GM12878 (cell line): ENCODE measurements around the gene HECTD2. TPM values are rescaled to one million over a fixed set of nuclear protein-coding genes. Genes with fewer than 3 reads are reported as not detected.

ENCODE experiments used
- ATAC-seq: fragments of 200-7000 bp; cut with Tn5 transposase; 3 replicates; pipeline ENCODE4 v1.9.1; 2020; ENCODE audit warnings: mild to moderate bottlenecking, moderate library complexity
- BruUV-seq: library from RNA; stranded (reverse); fragments of 400-500 nt; replicated peaks from 2 replicates; lab custom pipeline; 2021; lab: Mats Ljungman, UMichigan
- CTCF ChIA-PET: fragments of 300-600 bp; sonication (Branson Sonifier 250); formaldehyde crosslinking; extraction: SDS; loops from one replicate; lab custom pipeline; 2021; ENCODE audit warnings: inconsistent platforms; lab: Yijun Ruan, JAX
- POLR2A ChIA-PET: fragments of 350-600 bp; formaldehyde crosslinking; extraction: SDS; loops from one replicate; lab custom pipeline; 2021; ENCODE audit warnings: inconsistent platforms; lab: Charles Lee
- RAD21 ChIA-PET: fragments of 300-600 bp; sonication (Branson Sonifier 250); formaldehyde crosslinking; loops from one replicate; lab custom pipeline; 2023; ENCODE audit warnings: antibody characterized with exemption; ENCODE audit not compliant: unreplicated experiment; lab: Charles Lee
- SMC1A ChIA-PET: fragments of 300-600 bp; sonication (Branson Sonifier 250); formaldehyde crosslinking; loops from one replicate; lab custom pipeline; 2023; ENCODE audit not compliant: unreplicated experiment, uncharacterized antibody; lab: Charles Lee
- DNase-seq: peaks from one replicate; pipeline ENCODE4 v3.0.0-alpha.2; 2011; ENCODE audit warnings: low read depth, low spot score
- FAIRE-seq: peaks from 3 replicates; lab custom pipeline; 2011; peaks lifted over from hg19 to GRCh38; lab: Jason Lieb, UNC
- H2AFZ ChIP-seq: 2 replicates; pipeline ENCODE4 v1.6.0; 2011; ENCODE audit warnings: low read depth, low read length, control low read depth; ENCODE audit not compliant: control insufficient read depth
- H3K27ac ChIP-seq: 2 replicates; pipeline ENCODE4 v1.5.1; 2011; ENCODE audit warnings: control low read depth; ENCODE audit not compliant: control insufficient read depth, insufficient read depth
- H3K27me3 ChIP-seq, 2 experiments: replicated peaks in 1 of 2; 2 replicates each; pipeline versions ENCODE4 v1.6.0 to v1.6.1; 2011; ENCODE audit warnings: low read length in 1 of 2; ENCODE audit not compliant: control insufficient read depth in 2 of 2, insufficient read depth in 2 of 2
- H3K36me3 ChIP-seq, 2 experiments: 2 replicates each; pipeline ENCODE4 v1.5.1; 2011; ENCODE audit warnings: low read length in 1 of 2; ENCODE audit not compliant: control insufficient read depth in 2 of 2, insufficient read depth in 2 of 2
- H3K4me1 ChIP-seq: 2 replicates; pipeline ENCODE4 v1.6.1; 2011; ENCODE audit warnings: mild to moderate bottlenecking, low read length, moderate library complexity, mixed read lengths; ENCODE audit not compliant: control insufficient read depth, insufficient read depth
- H3K4me2 ChIP-seq: 2 replicates; pipeline ENCODE4 v1.6.0; 2011; ENCODE audit warnings: control low read depth; ENCODE audit not compliant: control insufficient read depth, insufficient read depth
- H3K4me3 ChIP-seq: fragments of 200-600 bp; sonication (generic); 2 replicates; pipeline ENCODE4 v1.5.1; 2016
- H3K79me2 ChIP-seq: 2 replicates; pipeline ENCODE4 v1.6.0; 2011; ENCODE audit warnings: low read length; ENCODE audit not compliant: control insufficient read depth, insufficient read depth
- H3K9ac ChIP-seq: 2 replicates; pipeline ENCODE4 v1.8.0; 2011; ENCODE audit warnings: low read length, control low read depth, mixed read lengths; ENCODE audit not compliant: control insufficient read depth, insufficient read depth
- H3K9me3 ChIP-seq: replicated peaks from 3 replicates; pipeline ENCODE4 v1.5.1; 2011; ENCODE audit warnings: mild to moderate bottlenecking, low read length; ENCODE audit not compliant: control insufficient read depth, insufficient read depth
- H4K20me1 ChIP-seq: 2 replicates; pipeline ENCODE4 v1.6.0; 2011; ENCODE audit not compliant: control insufficient read depth, insufficient read depth
- BRCA1 ChIP-seq: IDR thresholded peaks from 2 replicates; pipeline ENCODE4 v1.6.1; 2011; ENCODE audit warnings: low read depth, low read length, improper control_type of control experiment
- CHD1 ChIP-seq: IDR thresholded peaks from 2 replicates; pipeline ENCODE4 v1.6.1; 2012; ENCODE audit warnings: low read depth, low read length, improper control_type of control experiment
- FOS ChIP-seq: IDR thresholded peaks from 3 replicates; pipeline ENCODE4 v1.6.1; 2011; ENCODE audit warnings: borderline replicate concordance; ENCODE audit not compliant: insufficient read length; ENCODE audit errors: extremely low read depth
- FOXK2 ChIP-seq: fragments of 450-650 bp; IDR thresholded peaks from 2 replicates; pipeline ENCODE4 v1.6.1; 2017; ENCODE audit warnings: mild to moderate bottlenecking, moderate library complexity
- HDGF ChIP-seq: fragments of 450-650 bp; IDR thresholded peaks from 2 replicates; pipeline ENCODE4 v1.6.1; 2016; ENCODE audit warnings: antibody characterized with exemption
- HSF1 ChIP-seq: fragments of 150-350 bp; IDR thresholded peaks from 2 replicates; pipeline ENCODE4 v1.6.1; 2014; ENCODE audit warnings: mild to moderate bottlenecking, low read depth, low read length
- IKZF2 ChIP-seq, 2 experiments: fragments of 450-650 bp; IDR thresholded peaks; 2 replicates each; pipeline ENCODE4 v1.6.1; 2017; ENCODE audit warnings: mild to moderate bottlenecking in 2 of 2, moderate library complexity in 2 of 2
- JUND ChIP-seq: IDR thresholded peaks from 2 replicates; pipeline ENCODE4 v1.6.1; 2012; ENCODE audit warnings: low read depth, mild to moderate bottlenecking, low read length, improper control_type of control experiment, moderate library complexity
- MTA2 ChIP-seq: fragments of 450-650 bp; IDR thresholded peaks from 2 replicates; pipeline ENCODE4 v1.6.1; 2016; ENCODE audit warnings: low read depth, mild to moderate bottlenecking, moderate library complexity
- NKRF ChIP-seq: fragments of 450-650 bp; conservative IDR thresholded peaks from 2 replicates; pipeline ENCODE4 v1.6.1; 2017; ENCODE audit warnings: mild to moderate bottlenecking, moderate library complexity
- NRF1 ChIP-seq: conservative IDR thresholded peaks from 2 replicates; pipeline ENCODE4 v1.6.1; 2011; ENCODE audit warnings: mild to moderate bottlenecking, low read depth, low read length, improper control_type of control experiment
- PAX5 ChIP-seq: IDR thresholded peaks from 2 replicates; pipeline ENCODE4 v1.6.1; 2011; ENCODE audit warnings: low read depth, low read length, borderline replicate concordance
- SMARCA5 ChIP-seq: fragments of 450-650 bp; IDR thresholded peaks from 2 replicates; pipeline ENCODE4 v1.6.1; 2017; ENCODE audit warnings: mild to moderate bottlenecking
- TARDBP ChIP-seq: IDR thresholded peaks from 2 replicates; pipeline ENCODE4 v1.6.1; 2016; ENCODE audit warnings: borderline replicate concordance
- WRNIP1 ChIP-seq: IDR thresholded peaks from 2 replicates; pipeline ENCODE4 v1.6.1; 2011; ENCODE audit warnings: low read depth, low read length, improper control_type of control experiment, borderline replicate concordance
- YBX1 ChIP-seq: fragments of 450-650 bp; IDR thresholded peaks from 2 replicates; pipeline ENCODE4 v1.6.1; 2016; ENCODE audit warnings: antibody characterized with exemption
- ZNF207 ChIP-seq: fragments of 450-650 bp; IDR thresholded peaks from 2 replicates; pipeline ENCODE4 v1.6.1; 2014; ENCODE audit warnings: antibody characterized with exemption, mild to moderate bottlenecking, borderline replicate concordance
- ZNF622 ChIP-seq: fragments of 450-650 bp; IDR thresholded peaks from 2 replicates; pipeline ENCODE4 v1.6.1; 2017; ENCODE audit warnings: mild to moderate bottlenecking, inconsistent platforms
- WGBS: methylation state at CpG from one replicate; pipeline ENCODE4 v1.1.6; 2016; ENCODE audit warnings: low lambda C conversion rate; ENCODE audit not compliant: insufficient replicate concordance, insufficient coverage; ENCODE audit errors: missing lambda C conversion rate; 5-methylcytosine and 5-hydroxymethylcytosine counted together
- in situ Hi-C: fragments of 300-500 bp; cut with MboI; formaldehyde crosslinking; loops from 9 replicates; pipeline ENCODE4 v1.14.3; 2018; ENCODE audit warnings: mixed read lengths
- intact Hi-C: fragments of 100-400 bp; cut with micrococcal nuclease; formaldehyde crosslinking; loops from one replicate; pipeline ENCODE4 v1.14.2; 2022; ENCODE audit not compliant: unreplicated experiment
- polyA plus RNA-seq, 11 experiments: library from polyadenylated mRNA; depleted of rRNA in 4 of 11; unstranded in 6 of 11; stranded (reverse) in 5 of 11; fragments of >200 nt; fragmentation: Nextera tagmentation in 4 of 11; fragmentation: Illumina TruSeq in 1 of 11; extraction: Ambion mirVana in 4 of 11; extraction: Trizol in 1 of 11; gene quantifications; 1 replicate in 1 of 11; 2 replicates in 10 of 11; pipeline versions ENCODE4 v1.2.1 to v1.2.3, GENCODE V29; 2011 to 2016; ENCODE audit warnings: inconsistent platforms in 2 of 11, missing spikeins in 2 of 11, low read depth in 1 of 11
- total RNA-seq, 4 experiments: library from RNA; depleted of rRNA in 3 of 4; stranded (reverse); fragments of >200 nt in 3 of 4; fragmentation: Illumina TruSeq in 1 of 4; extraction: Trizol in 1 of 4; gene quantifications; 2 replicates each; pipeline versions ENCODE4 v1.2.1 to v1.2.3, GENCODE V29; 2013 to 2021
- TF ChIP-seq, protein P1 (sequence below): IDR thresholded peaks from 2 replicates; pipeline ENCODE4 v1.6.1; 2011; ENCODE audit warnings: mild to moderate bottlenecking, low read depth, low read length, moderate library complexity; ENCODE audit not compliant: insufficient replicate concordance
- TF ChIP-seq, protein P2 (sequence below): IDR thresholded peaks from 2 replicates; pipeline ENCODE4 v1.6.1; 2011; ENCODE audit warnings: borderline replicate concordance, low read depth, mild to moderate bottlenecking, moderate library complexity, low read length; ENCODE audit not compliant: insufficient read depth, poor library complexity, severe bottlenecking

The HECTD2 gene
- total and polyA plus RNA-seq, 10 of the 15 experiments (the other 5 are each of a cell fraction or from before 2014, with no cell fraction given) = 0.87 to 3.0 (median 1.7) TPM

DNA sequence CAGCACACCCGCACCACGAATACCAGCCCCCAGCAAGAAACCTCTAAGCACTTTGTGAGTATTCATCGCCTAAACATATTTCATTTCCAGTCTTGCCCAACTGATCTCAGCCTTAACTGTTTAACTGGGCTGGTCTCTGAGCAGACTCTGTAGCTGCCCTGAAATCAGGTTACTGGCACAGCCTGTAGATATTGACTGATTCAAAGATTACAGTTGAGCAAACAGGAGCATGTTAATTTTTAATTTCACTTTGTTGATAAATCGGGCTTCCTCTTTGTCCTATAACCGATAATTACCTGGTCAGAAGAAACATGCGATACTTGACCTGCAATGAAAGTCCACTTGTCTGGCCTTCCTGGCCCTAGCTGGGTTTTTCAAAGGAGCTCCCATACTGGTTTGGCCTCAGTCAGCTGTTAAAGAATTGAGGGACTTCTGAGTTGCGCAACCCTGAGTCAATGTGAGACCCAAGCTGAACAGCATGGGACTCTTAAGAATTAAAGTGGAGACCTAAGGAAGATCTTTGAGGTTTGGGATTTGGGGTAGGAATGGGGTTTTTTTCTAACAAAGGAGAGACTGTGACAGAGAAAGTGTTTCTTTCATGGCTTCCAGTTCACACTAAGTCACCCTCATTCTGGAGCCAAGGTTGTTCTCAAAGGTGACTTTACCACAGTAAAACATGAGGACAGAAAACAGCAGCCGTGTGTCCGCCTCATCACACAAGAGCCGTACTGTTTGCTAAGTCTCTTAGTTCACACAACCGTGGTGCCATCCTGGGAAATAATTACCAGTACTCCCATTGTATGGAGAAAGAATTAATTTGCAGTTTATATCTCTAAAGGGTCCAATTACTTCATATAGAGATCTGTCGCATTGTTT, 146.8 kb downstream of the HECTD2 start:
- intact Hi-C loops = no loop called here
- no peaks in the 10 kb centered on the region for H4K20me1 ChIP-seq
- H3K27me3 ChIP-seq = no peaks in the 10 kb centered on the region
- H3K4me2 ChIP-seq = no peak overlapping the region
- no peak for ATAC-seq
- no peak for TF ChIP-seq HDGF
- TF ChIP-seq HSF1 = no peak
- TF ChIP-seq FOXK2 = no peak
- TF ChIP-seq SMARCA5 = no peak
- no peak for TF ChIP-seq FOS
- TF ChIP-seq, protein P1, sequence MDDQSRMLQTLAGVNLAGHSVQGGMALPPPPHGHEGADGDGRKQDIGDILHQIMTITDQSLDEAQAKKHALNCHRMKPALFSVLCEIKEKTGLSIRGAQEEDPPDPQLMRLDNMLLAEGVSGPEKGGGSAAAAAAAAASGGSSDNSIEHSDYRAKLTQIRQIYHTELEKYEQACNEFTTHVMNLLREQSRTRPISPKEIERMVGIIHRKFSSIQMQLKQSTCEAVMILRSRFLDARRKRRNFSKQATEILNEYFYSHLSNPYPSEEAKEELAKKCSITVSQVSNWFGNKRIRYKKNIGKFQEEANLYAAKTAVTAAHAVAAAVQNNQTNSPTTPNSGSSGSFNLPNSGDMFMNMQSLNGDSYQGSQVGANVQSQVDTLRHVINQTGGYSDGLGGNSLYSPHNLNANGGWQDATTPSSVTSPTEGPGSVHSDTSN = no peak
- TF ChIP-seq TARDBP = no peak
- TF ChIP-seq ZNF622 = no peak
- TF ChIP-seq JUND = no peak
- TF ChIP-seq ZNF207 = no peak
- TF ChIP-seq IKZF2 (IDR thresholded peaks at IDR 0.05) = no peak
- TF ChIP-seq CHD1 = no peak
- no peak for TF ChIP-seq WRNIP1
- TF ChIP-seq BRCA1 = no peak
- TF ChIP-seq MTA2 = no peak
- TF ChIP-seq, protein P2, sequence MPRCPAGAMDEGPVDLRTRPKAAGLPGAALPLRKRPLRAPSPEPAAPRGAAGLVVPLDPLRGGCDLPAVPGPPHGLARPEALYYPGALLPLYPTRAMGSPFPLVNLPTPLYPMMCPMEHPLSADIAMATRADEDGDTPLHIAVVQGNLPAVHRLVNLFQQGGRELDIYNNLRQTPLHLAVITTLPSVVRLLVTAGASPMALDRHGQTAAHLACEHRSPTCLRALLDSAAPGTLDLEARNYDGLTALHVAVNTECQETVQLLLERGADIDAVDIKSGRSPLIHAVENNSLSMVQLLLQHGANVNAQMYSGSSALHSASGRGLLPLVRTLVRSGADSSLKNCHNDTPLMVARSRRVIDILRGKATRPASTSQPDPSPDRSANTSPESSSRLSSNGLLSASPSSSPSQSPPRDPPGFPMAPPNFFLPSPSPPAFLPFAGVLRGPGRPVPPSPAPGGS = no peak
- no peak for TF ChIP-seq YBX1
- no peak for TF ChIP-seq NRF1
- no peak for TF ChIP-seq NKRF
- no peak for TF ChIP-seq PAX5
- no peak overlapping the region for H3K27ac ChIP-seq
- no peak overlapping the region for H3K9ac ChIP-seq
- no peak for FAIRE-seq
- H2AFZ ChIP-seq = no peak overlapping the region
- no peaks in the 10 kb centered on the region; the same call in 2 of the 3 replicates for H3K9me3 ChIP-seq
- BruUV-seq = no TSS peak
- in situ Hi-C loops = no loop called here
- SMC1A ChIA-PET = no interaction called here
- no peak overlapping the region for H3K4me3 ChIP-seq
- CTCF ChIA-PET = no interaction called here
- H3K36me3 ChIP-seq = no peaks in the 10 kb centered on the region
- POLR2A ChIA-PET = no interaction called here
- no peaks in the 10 kb centered on the region for H3K4me1 ChIP-seq
- no peaks in the 10 kb centered on the region for H3K79me2 ChIP-seq
- 80% methylated on average over 11 of the region's 12 CpGs for WGBS
- DNase-seq = no peak
- RAD21 ChIA-PET = no interaction called here
